ENCODE results near the gene B4GALNT2. TPM values are rescaled to one million over a fixed set of nuclear protein-coding genes. Genes with fewer than 3 reads are reported as not detected.

B4GALNT2 gene
- total and polyA plus RNA-seq, 2 donors (not counting 3 experiments of a cell fraction or from before 2014, with no cell fraction given), result 0.11 TPM; not detected in 1

DNA sequence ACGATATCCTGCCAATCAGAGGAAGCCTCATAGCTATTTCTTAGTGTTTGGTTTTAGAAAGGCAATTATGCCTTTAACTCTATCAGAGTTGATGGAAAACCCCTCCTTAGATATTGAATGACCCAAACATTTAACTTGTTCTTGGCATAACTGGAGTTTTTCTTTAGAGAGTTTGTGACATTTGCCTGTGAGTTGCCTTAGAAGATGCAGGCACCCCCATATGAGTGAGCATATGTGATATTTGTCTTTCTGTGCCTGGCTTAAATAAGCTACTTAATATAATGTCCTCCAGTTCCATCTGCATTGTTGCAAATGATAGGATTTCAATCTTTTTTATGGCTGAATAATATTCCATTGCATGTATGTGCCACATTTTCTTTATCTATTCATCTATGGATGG, 19.6 kb upstream of the B4GALNT2 start:
- intact Hi-C loops (cut with micrococcal nuclease) (no loop called here), dilution Hi-C loops (cut with MboI; ENCODE audit: extremely low pct_ligation_motif_present, low sequenced_read_pairs) (no loop called here)
- peaks cover 18 to 28% of the 10 kb centered on the region in 2 experiments for H3K27me3 ChIP-seq (ENCODE audit: control insufficient read depth in 2 of 2, insufficient read depth in 2 of 2, low read length in 2 of 2)
- no TSS peak for BruUV-seq (replicated peaks)
- no peaks in the 10 kb centered on the region for H3K4me1 ChIP-seq (ENCODE audit: control insufficient read depth, extremely low read depth, insufficient read depth, low read length)
- H4K20me1 ChIP-seq (replicated peaks; ENCODE audit: control insufficient read depth, extremely low read depth, insufficient read depth, low read length), result no peaks in the 10 kb centered on the region
- TF ChIP-seq GATA2 (IDR thresholded peaks at IDR 0.05; ENCODE audit: insufficient read depth, insufficient read length, low read depth, low read length) (no peak), EZH2 (IDR thresholded peaks at IDR 0.05; ENCODE audit: borderline replicate concordance, low read depth, low read length, severe bottlenecking) (no peak), POLR2A (IDR thresholded peaks at IDR 0.05; ENCODE audit: low read depth, low read length) (no peak), FOS (IDR thresholded peaks at IDR 0.05; ENCODE audit: borderline replicate concordance, insufficient read depth, low read length) (no peak), POLR2AphosphoS5 (IDR thresholded peaks at IDR 0.05; ENCODE audit: insufficient read depth, low read depth, low read length) (no peak), MYC (IDR thresholded peaks at IDR 0.05; ENCODE audit: low read depth, low read length) (no peak), JUN (IDR thresholded peaks at IDR 0.05; ENCODE audit: borderline replicate concordance, insufficient read depth, insufficient read length, low read depth) (no peak)
- TF ChIP-seq, protein P1, sequence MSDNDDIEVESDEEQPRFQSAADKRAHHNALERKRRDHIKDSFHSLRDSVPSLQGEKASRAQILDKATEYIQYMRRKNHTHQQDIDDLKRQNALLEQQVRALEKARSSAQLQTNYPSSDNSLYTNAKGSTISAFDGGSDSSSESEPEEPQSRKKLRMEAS (IDR thresholded peaks at IDR 0.05; ENCODE audit: insufficient read depth, insufficient read length), result no peak
- TF ChIP-seq, protein P2, sequence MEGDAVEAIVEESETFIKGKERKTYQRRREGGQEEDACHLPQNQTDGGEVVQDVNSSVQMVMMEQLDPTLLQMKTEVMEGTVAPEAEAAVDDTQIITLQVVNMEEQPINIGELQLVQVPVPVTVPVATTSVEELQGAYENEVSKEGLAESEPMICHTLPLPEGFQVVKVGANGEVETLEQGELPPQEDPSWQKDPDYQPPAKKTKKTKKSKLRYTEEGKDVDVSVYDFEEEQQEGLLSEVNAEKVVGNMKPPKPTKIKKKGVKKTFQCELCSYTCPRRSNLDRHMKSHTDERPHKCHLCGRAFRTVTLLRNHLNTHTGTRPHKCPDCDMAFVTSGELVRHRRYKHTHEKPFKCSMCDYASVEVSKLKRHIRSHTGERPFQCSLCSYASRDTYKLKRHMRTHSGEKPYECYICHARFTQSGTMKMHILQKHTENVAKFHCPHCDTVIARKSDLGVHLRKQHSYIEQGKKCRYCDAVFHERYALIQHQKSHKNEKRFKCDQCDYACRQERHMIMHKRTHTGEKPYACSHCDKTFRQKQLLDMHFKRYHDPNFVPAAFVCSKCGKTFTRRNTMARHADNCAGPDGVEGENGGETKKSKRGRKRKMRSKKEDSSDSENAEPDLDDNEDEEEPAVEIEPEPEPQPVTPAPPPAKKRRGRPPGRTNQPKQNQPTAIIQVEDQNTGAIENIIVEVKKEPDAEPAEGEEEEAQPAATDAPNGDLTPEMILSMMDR (IDR thresholded peaks at IDR 0.05; ENCODE audit: extremely low read depth in 1 of 2, insufficient read depth in 1 of 2, low read depth in 1 of 2, low read length in 2 of 2), result no peak
- H3K79me2 ChIP-seq (ENCODE audit: control insufficient read depth, insufficient read depth, low read length), result no peaks in the 10 kb centered on the region
- DNase-seq (ENCODE audit: low read depth, low spot score), result no peak
- no peak overlapping the region for H3K4me3 ChIP-seq (replicated peaks in 1 of 3; ENCODE audit: insufficient read depth in 1 of 3, low read depth in 1 of 3, low read length in 3 of 3)
- no peak overlapping the region for H3K4me2 ChIP-seq (ENCODE audit: insufficient read depth, low read length)
- no peak overlapping the region for H3K9ac ChIP-seq (replicated peaks; ENCODE audit: extremely low read depth, insufficient read depth, low read length)
- no peaks in the 10 kb centered on the region for H3K36me3 ChIP-seq (ENCODE audit: control insufficient read depth in 2 of 2, extremely low read depth in 1 of 2, insufficient read depth in 2 of 2, low read length in 2 of 2)
- CTCF ChIA-PET, result interaction anchor here (1.0 kb wide), 1 partner anchor 12 kb away, joined by 3 read pairs; no protein-coding TSS in a partner anchor
- no peaks in the 10 kb centered on the region for H3K9me3 ChIP-seq (replicated peaks; ENCODE audit: control insufficient read depth, insufficient read depth, low read length)
- H2AFZ ChIP-seq (ENCODE audit: low read depth, low read length), result no peak overlapping the region
- H3K9me1 ChIP-seq (replicated peaks; ENCODE audit: control insufficient read depth, extremely low read depth, insufficient read depth, low read length), result no peaks in the 10 kb centered on the region
- FAIRE-seq, result no peak
- H3K27ac ChIP-seq (ENCODE audit: insufficient read depth, low read depth, low read length), result no peak overlapping the region
- POLR2A ChIA-PET, result no interaction called here

Data from endothelial cell of umbilical vein (primary cell).